Measurements from ENCODE around the gene RPS6KL1.

GRCh38 chr14:74940956-74941565, 18.0 kb upstream of the RPS6KL1 start:
- TF ChIP-seq CTCF (IDR thresholded peaks at IDR 0.05), result no peak
- no peak for TF ChIP-seq POLR2A (IDR thresholded peaks at IDR 0.05)

Measured in esophagus squamous epithelium (tissue), 4 donors.